ENCODE results near the gene PAPOLB.

PAPOLB gene

GRCh38 chr7:4871930-4872675 lies 10.3 kb upstream of the PAPOLB start:
- no peak for TF ChIP-seq JUND (IDR thresholded peaks at IDR 0.05; ENCODE audit: low read depth)
- in situ Hi-C loops (cut with HindIII; ENCODE audit: low pct_unique_long_range_greater_than_20kb, low sequenced_read_pairs) = no loop called here
- no peak for DNase-seq (ENCODE audit: low read depth in 1 of 2, low spot score in 1 of 2)

GRCh38 chr7:4871056-4871680 lies 9.3 kb upstream of the PAPOLB start:
- DNase-seq (ENCODE audit: low read depth in 1 of 2, low spot score in 1 of 2) = no peak
- in situ Hi-C loops (cut with HindIII; ENCODE audit: low pct_unique_long_range_greater_than_20kb, low sequenced_read_pairs) = no loop called here
- no peak for TF ChIP-seq JUND (IDR thresholded peaks at IDR 0.05; ENCODE audit: low read depth)

GRCh38 chr7:4868493-4868892 lies 6.7 kb upstream of the PAPOLB start:
- in situ Hi-C loops (cut with HindIII; ENCODE audit: low pct_unique_long_range_greater_than_20kb, low sequenced_read_pairs) = no loop called here
- DNase-seq (ENCODE audit: low read depth in 1 of 2, low spot score in 1 of 2) = no peak
- no peak for TF ChIP-seq JUND (IDR thresholded peaks at IDR 0.05; ENCODE audit: low read depth)

- in situ Hi-C loops (cut with HindIII; ENCODE audit: low pct_unique_long_range_greater_than_20kb, low sequenced_read_pairs) = no loop called here
- TF ChIP-seq JUND (IDR thresholded peaks at IDR 0.05; ENCODE audit: low read depth) = no peak
- no peak for DNase-seq (ENCODE audit: low read depth in 1 of 2, low spot score in 1 of 2)
Measured at GRCh38 chr7:4866528-4867496, 5.0 kb upstream of the PAPOLB start.

- DNase-seq (ENCODE audit: low read depth in 1 of 2, low spot score in 1 of 2) = no peak
- in situ Hi-C loops (cut with HindIII; ENCODE audit: low pct_unique_long_range_greater_than_20kb, low sequenced_read_pairs) = no loop called here
- no peak for TF ChIP-seq JUND (IDR thresholded peaks at IDR 0.05; ENCODE audit: low read depth)
Measured at GRCh38 chr7:4862156-4862555, 326 bp upstream of the PAPOLB start.

GRCh38 chr7:4861227-4861626 lies 603 bp downstream of the PAPOLB start:
- in situ Hi-C loops (cut with HindIII; ENCODE audit: low pct_unique_long_range_greater_than_20kb, low sequenced_read_pairs) = no loop called here
- no peak for TF ChIP-seq JUND (IDR thresholded peaks at IDR 0.05; ENCODE audit: low read depth)
- DNase-seq (ENCODE audit: low read depth in 1 of 2, low spot score in 1 of 2) = no peak

- in situ Hi-C loops (cut with HindIII; ENCODE audit: low pct_unique_long_range_greater_than_20kb, low sequenced_read_pairs) = no loop called here
- no peak for DNase-seq (ENCODE audit: low read depth in 1 of 2, low spot score in 1 of 2)
- TF ChIP-seq JUND (IDR thresholded peaks at IDR 0.05; ENCODE audit: low read depth) = no peak
Measured at GRCh38 chr7:4857189-4857588, 4.6 kb downstream of the PAPOLB start.

GRCh38 chr7:4856336-4857057 lies 5.3 kb downstream of the PAPOLB start:
- TF ChIP-seq JUND (IDR thresholded peaks at IDR 0.05; ENCODE audit: low read depth) = no peak
- in situ Hi-C loops (cut with HindIII; ENCODE audit: low pct_unique_long_range_greater_than_20kb, low sequenced_read_pairs) = no loop called here
- DNase-seq (ENCODE audit: low read depth in 1 of 2, low spot score in 1 of 2) = no peak

- no peak for TF ChIP-seq JUND (IDR thresholded peaks at IDR 0.05; ENCODE audit: low read depth)
- in situ Hi-C loops (cut with HindIII; ENCODE audit: low pct_unique_long_range_greater_than_20kb, low sequenced_read_pairs) = no loop called here
- DNase-seq (ENCODE audit: low read depth in 1 of 2, low spot score in 1 of 2) = no peak
Measured at GRCh38 chr7:4854916-4855315, 6.9 kb downstream of the PAPOLB start.

- in situ Hi-C loops (cut with HindIII; ENCODE audit: low pct_unique_long_range_greater_than_20kb, low sequenced_read_pairs) = no loop called here
- no peak for TF ChIP-seq JUND (IDR thresholded peaks at IDR 0.05; ENCODE audit: low read depth)
- DNase-seq (ENCODE audit: low read depth in 1 of 2, low spot score in 1 of 2) = no peak
Measured at GRCh38 chr7:4851459-4852422, 10.1 kb downstream of the PAPOLB start.

- TF ChIP-seq JUND (IDR thresholded peaks at IDR 0.05; ENCODE audit: low read depth) = no peak
- in situ Hi-C loops (cut with HindIII; ENCODE audit: low pct_unique_long_range_greater_than_20kb, low sequenced_read_pairs) = no loop called here
- no peak for DNase-seq (ENCODE audit: low read depth in 1 of 2, low spot score in 1 of 2)
Measured at GRCh38 chr7:4850262-4850795, 11.5 kb downstream of the PAPOLB start.

Data from T47D (cell line).